ENCODE data around the gene YWHAQ. TPM values are rescaled to one million over a fixed set of nuclear protein-coding genes. Genes with fewer than 3 reads are reported as not detected.

The YWHAQ gene
- 100 to 1,000 TPM; 308 to 428 (median 331) TPM for total RNA-seq

GRCh38 chr2:9630736-9631552, at the start of gene YWHAQ:
TSS of gene YWHAQ (minus strand) at chr2:9630997. CDS start at chr2:9630452, 545 bp downstream.
- 0 to 2% (median 1%) methylated on average over 2 to 15 of the region's 84 CpGs; no CpG with 5 or more reads in 7 of the 10 experiments for WGBS, 10 experiments
- peak; percentile 83 to 93 (median 92) for ATAC-seq (replicated peaks in 6 of 8)
- Histone ChIP-seq H3K4me1 (replicated peaks in 1 of 2) (peaks cover 29 to 40% of the 10 kb centered on the region in 2 donors), H3K4me3 (peak within 1 kb of the TSS; percentile 70 to 80 (median 80)), H3K27ac (peak within 1 kb of the TSS; percentile 95 to 97)
- in situ Hi-C loops (cut with MboI; ENCODE audit: low pct_unique_long_range_greater_than_20kb in 2 of 9, low sequenced_read_pairs in 9 of 9, unreplicated experiment in 9 of 9), result no loop called here

GRCh38 chr2:9680082-9680481, 49.3 kb upstream of the YWHAQ start:
- Histone ChIP-seq H3K27ac (no peak overlapping the region), H3K4me1 (replicated peaks in 1 of 2) (peaks cover 13 to 17% of the 10 kb centered on the region in 2 donors), H3K4me3 (no peak overlapping the region)
- in situ Hi-C loops (cut with MboI; ENCODE audit: low pct_unique_long_range_greater_than_20kb in 2 of 9, low sequenced_read_pairs in 9 of 9, unreplicated experiment in 9 of 9), result no loop called here
- ATAC-seq (replicated peaks in 6 of 8), result no peak
- 75 to 100% (median 94%) methylated on average over 1 to 2 of the region's 2 CpGs; no CpG with 5 or more reads in 6 of the 10 experiments for WGBS, 10 experiments

DNA sequence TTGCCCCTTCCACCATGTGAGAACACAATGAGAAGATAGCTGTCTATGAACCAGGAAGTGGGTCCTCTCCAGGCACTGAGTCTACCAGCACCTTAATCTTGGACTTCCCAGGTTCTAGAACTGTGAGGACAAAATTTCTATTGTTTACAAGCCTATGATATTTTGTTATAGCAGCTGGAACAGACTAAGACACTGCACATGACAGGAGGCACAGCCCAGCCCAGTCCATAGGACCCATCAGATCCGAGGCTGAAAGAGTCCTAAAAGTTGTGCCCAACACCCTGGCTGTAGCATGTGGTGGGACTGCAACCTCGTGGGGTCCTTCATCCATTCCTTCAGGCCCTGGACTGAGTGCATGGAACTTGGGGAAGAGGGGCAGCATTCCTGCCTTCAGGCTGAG, 48.4 kb upstream of the YWHAQ start:
- Histone ChIP-seq H3K4me1 (replicated peaks in 1 of 2) (peaks cover 19 to 22% of the 10 kb centered on the region in 2 donors), H3K4me3 (no peak overlapping the region), H3K27ac (no peak overlapping the region)
- 69 to 100% (median 80%) methylated on average over 1 to 2 of the region's 2 CpGs; no CpG with 5 or more reads in 5 of the 10 experiments for WGBS, 10 experiments
- ATAC-seq (replicated peaks in 6 of 8), result no peak
- in situ Hi-C loops (cut with MboI; ENCODE audit: low pct_unique_long_range_greater_than_20kb in 2 of 9, low sequenced_read_pairs in 9 of 9, unreplicated experiment in 9 of 9), result no loop called here

DNA sequence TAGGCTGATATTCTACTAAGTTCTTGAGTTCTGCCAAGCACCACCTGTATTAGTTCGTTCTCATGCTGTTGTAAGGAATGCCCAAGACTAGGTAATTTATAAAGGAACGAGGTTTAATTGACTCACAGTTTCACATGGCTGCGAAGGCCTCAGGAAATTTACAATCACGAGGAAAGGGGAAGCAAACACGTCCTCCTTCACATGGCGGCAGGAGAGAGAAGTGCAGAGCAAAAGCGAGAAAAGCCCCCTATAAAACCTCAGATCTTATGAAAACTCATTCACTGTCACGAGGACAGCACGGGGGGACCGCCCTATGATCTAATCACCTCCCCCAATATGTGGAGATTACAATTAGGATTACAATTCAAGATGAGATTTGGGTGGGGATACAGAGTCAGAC, 47.7 kb upstream of the YWHAQ start:
- ATAC-seq (replicated peaks in 6 of 8), result no peak
- no peak overlapping the region for H3K4me3 ChIP-seq
- no peak overlapping the region for H3K27ac ChIP-seq
- peaks cover 19 to 22% of the 10 kb centered on the region in 2 donors for H3K4me1 ChIP-seq (replicated peaks in 1 of 2)
- in situ Hi-C loops (cut with MboI; ENCODE audit: low pct_unique_long_range_greater_than_20kb in 2 of 9, low sequenced_read_pairs in 9 of 9, unreplicated experiment in 9 of 9), result no loop called here
- 20 to 100% (median 86%) methylated on average over 1 to 10 of the region's 10 CpGs for WGBS, 10 experiments

DNA sequence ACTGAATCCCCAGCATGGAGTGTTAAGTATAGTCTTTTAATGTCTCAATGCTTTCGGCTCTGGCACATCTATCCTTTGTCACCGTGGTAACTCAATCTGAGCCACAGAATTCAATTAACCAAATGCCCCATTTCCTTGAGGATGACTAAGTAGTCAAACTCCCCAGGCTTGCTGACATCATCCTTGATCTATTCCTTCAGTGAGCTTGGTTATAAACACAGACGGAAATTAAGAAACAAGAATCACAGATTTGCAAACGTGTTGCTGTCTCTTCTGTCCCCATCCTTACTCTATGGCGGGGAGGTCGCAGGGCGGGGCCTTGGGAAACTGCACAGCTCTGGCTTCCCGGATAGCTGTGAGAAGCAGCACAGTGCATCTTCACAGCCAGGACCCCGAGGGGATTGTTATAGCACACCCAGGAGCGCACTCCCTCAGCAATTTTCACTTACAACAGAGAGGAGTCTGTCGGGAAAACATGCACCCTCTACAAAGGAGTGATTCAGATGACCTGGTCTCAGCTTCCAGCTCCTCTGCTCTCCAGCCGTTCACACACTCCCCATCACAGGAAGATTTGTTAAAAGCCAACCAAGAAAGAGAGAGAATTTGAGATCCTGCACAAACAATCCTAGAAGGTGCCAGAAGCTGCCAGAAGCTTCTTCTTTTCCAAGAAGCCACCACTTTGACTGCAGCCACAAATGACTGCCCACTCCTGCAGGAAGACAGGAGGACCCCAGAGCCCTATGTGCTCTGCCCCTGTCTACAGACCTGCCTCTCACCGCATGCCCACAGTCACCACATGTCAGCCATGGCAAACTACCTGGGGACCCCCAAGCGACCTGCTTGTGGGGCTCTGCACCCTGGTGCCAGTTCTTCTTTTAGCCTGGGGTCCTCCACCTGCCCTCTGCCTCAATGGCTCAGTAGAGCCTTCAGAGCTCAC, 44.9 kb upstream of the YWHAQ start:
- peak overlapping the region in 1 of 5 donors; percentile 14 for H3K4me3 ChIP-seq
- ATAC-seq (replicated peaks in 6 of 8), result peak; percentile 89 to 96 (median 94)
- H3K27ac ChIP-seq, result peak overlapping the region; percentile 58 to 75
- in situ Hi-C loops (cut with MboI; ENCODE audit: low pct_unique_long_range_greater_than_20kb in 2 of 9, low sequenced_read_pairs in 9 of 9, unreplicated experiment in 9 of 9), result no loop called here
- peaks cover 19 to 22% of the 10 kb centered on the region in 2 donors for H3K4me1 ChIP-seq (replicated peaks in 1 of 2)
- WGBS, 10 experiments, result 0 to 40% (median 23%) methylated on average over 1 to 8 of the region's 14 CpGs; no CpG with 5 or more reads in 2 of the 10 experiments

GRCh38 chr2:9674891-9675414, 44.2 kb upstream of the YWHAQ start:
- Histone ChIP-seq H3K27ac (peak overlapping the region in 1 of 2 donors; percentile 75), H3K4me1 (replicated peaks in 1 of 2) (peaks cover 19 to 22% of the 10 kb centered on the region in 2 donors), H3K4me3 (no peak overlapping the region)
- in situ Hi-C loops (cut with MboI; ENCODE audit: low pct_unique_long_range_greater_than_20kb in 2 of 9, low sequenced_read_pairs in 9 of 9, unreplicated experiment in 9 of 9), result no loop called here
- peak in 3 of 8 experiments; percentile 35 to 67 (median 61) for ATAC-seq (replicated peaks in 6 of 8)
- WGBS, 10 experiments, result 12 to 90% (median 66%) methylated on average over 2 to 5 of the region's 5 CpGs; no CpG with 5 or more reads in 1 of the 10 experiments

GRCh38 chr2:9673914-9674481, 43.2 kb upstream of the YWHAQ start:
- H3K4me1 ChIP-seq (replicated peaks in 1 of 2), result peaks cover 19 to 26% of the 10 kb centered on the region in 2 donors
- H3K4me3 ChIP-seq, result no peak overlapping the region
- no peak overlapping the region for H3K27ac ChIP-seq
- 90 to 100% (median 97%) methylated on average over 1 to 6 of the region's 6 CpGs; no CpG with 5 or more reads in 6 of the 10 experiments for WGBS, 10 experiments
- ATAC-seq (replicated peaks in 6 of 8), result no peak
- in situ Hi-C loops (cut with MboI; ENCODE audit: low pct_unique_long_range_greater_than_20kb in 2 of 9, low sequenced_read_pairs in 9 of 9, unreplicated experiment in 9 of 9), result no loop called here

GRCh38 chr2:9668687-9669345, 38.0 kb upstream of the YWHAQ start:
- WGBS, 10 experiments, result 20 to 88% (median 54%) methylated on average over 1 to 5 of the region's 5 CpGs; no CpG with 5 or more reads in 4 of the 10 experiments
- in situ Hi-C loops (cut with MboI; ENCODE audit: low pct_unique_long_range_greater_than_20kb in 2 of 9, low sequenced_read_pairs in 9 of 9, unreplicated experiment in 9 of 9), result no loop called here
- peak in 2 of 8 experiments; percentile 64 to 66 for ATAC-seq (replicated peaks in 6 of 8)

GRCh38 chr2:9667826-9668225, 37.0 kb upstream of the YWHAQ start:
- Histone ChIP-seq H3K4me3 (no peak overlapping the region), H3K4me1 (replicated peaks in 1 of 2) (peaks cover 0 to 4% of the 10 kb centered on the region in 2 donors), H3K27ac (no peak overlapping the region)
- 86 to 100% (median 97%) methylated on average over 1 to 3 of the region's 3 CpGs; no CpG with 5 or more reads in 6 of the 10 experiments for WGBS, 10 experiments
- in situ Hi-C loops (cut with MboI; ENCODE audit: low pct_unique_long_range_greater_than_20kb in 2 of 9, low sequenced_read_pairs in 9 of 9, unreplicated experiment in 9 of 9), result no loop called here
- ATAC-seq (replicated peaks in 6 of 8), result no peak

More at GRCh38 chr2:9668687-9669345, 38.0 kb upstream of the YWHAQ start:
- Histone ChIP-seq H3K4me1 (replicated peaks in 1 of 2) (peaks cover 0 to 4% of the 10 kb centered on the region in 2 donors), H3K4me3 (no peak overlapping the region), H3K27ac (peak overlapping the region in 1 of 2 donors; percentile 44)

DNA sequence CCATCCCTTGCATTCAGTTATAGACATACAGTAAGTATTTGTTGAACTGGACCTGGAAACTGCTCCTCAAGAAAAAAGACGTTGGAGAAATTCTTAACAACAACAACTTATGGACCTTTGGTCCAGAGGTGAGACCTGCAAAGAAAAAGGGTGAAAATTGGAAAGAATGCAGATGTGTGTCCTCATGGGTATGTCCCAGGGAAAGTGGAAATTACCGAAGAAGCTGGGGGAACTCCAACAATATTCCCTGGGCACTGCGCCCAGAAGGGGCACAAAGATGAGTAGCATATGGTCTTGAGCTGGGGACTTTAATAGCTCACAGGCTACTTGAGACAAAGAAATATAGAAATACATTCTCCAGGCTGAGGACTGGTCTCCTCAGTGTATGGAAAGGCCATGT, 35.5 kb upstream of the YWHAQ start:
- in situ Hi-C loops (cut with MboI; ENCODE audit: low pct_unique_long_range_greater_than_20kb in 2 of 9, low sequenced_read_pairs in 9 of 9, unreplicated experiment in 9 of 9), result no loop called here
- Histone ChIP-seq H3K27ac (no peak overlapping the region), H3K4me1 (replicated peaks in 1 of 2) (peaks cover 0 to 7% of the 10 kb centered on the region in 2 donors), H3K4me3 (no peak overlapping the region)
- WGBS, 10 experiments, result 0 to 86% (median 40%) methylated on average over 1 to 2 of the region's 3 CpGs; no CpG with 5 or more reads in 3 of the 10 experiments
- no peak for ATAC-seq (replicated peaks in 6 of 8)

DNA sequence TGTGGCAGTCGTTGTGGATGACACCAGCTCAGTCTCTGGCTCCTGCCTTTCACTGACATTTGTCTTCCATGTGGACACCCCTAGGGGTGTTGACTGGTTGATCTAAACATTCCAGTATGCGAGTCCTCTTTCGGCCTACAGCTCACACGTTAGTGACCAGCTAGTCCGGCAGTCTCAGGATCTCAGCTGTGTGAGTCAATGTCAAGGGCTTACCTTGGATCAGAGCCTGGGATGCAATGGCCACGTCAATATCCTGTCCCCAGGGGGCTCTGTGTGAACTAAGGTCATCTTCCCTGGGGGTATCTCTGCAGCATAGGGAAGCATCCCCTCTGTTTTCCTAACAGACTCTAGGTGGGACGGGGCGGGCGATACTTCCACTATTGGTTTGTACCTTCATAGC, 35.1 kb upstream of the YWHAQ start:
- H3K27ac ChIP-seq, result no peak overlapping the region

DNA sequence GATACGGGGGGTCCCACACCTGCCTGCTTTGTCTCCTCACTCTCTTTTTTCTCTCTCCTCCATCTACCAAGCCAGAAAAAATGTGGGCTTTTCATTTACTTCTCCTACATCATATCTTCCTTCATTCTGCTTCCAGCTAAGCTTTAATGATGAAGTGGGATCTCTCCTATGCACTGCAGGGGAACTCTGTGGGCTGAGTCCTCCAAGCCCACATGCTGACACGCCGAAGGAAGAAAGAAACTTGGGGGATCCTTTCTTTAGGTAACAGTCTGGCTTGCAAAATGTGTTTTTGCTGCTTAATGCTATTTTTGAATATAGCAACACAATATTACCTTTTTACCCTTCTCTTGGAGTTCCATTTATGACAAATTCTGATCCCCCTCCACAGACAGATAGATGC, 33.6 kb upstream of the YWHAQ start:
- WGBS, 10 experiments, result 67 to 100% (median 89%) methylated on average over 1 to 3 of the region's 3 CpGs; no CpG with 5 or more reads in 5 of the 10 experiments
- in situ Hi-C loops (cut with MboI; ENCODE audit: low pct_unique_long_range_greater_than_20kb in 2 of 9, low sequenced_read_pairs in 9 of 9, unreplicated experiment in 9 of 9), result no loop called here
- ATAC-seq (replicated peaks in 6 of 8), result no peak

More for the DNA sequence above, 35.1 kb upstream of the YWHAQ start:
- 5 to 96% (median 88%) methylated on average over 3 to 4 of the region's 9 CpGs; no CpG with 5 or more reads in 5 of the 10 experiments for WGBS, 10 experiments
- Histone ChIP-seq H3K4me3 (no peak overlapping the region), H3K4me1 (replicated peaks in 1 of 2) (peaks cover 0 to 9% of the 10 kb centered on the region in 2 donors)
- ATAC-seq (replicated peaks in 6 of 8), result peak in 3 of 8 experiments; percentile 22 to 67 (median 61)
- in situ Hi-C loops (cut with MboI; ENCODE audit: low pct_unique_long_range_greater_than_20kb in 2 of 9, low sequenced_read_pairs in 9 of 9, unreplicated experiment in 9 of 9), result no loop called here

More for the DNA sequence above, 33.6 kb upstream of the YWHAQ start:
- H3K4me1 ChIP-seq (replicated peaks in 1 of 2), result peaks cover 0 to 8% of the 10 kb centered on the region in 2 donors
- no peak overlapping the region for H3K27ac ChIP-seq
- no peak overlapping the region for H3K4me3 ChIP-seq

Measured in motor neuron (in vitro differentiated cells).